Astrocyte (in vitro differentiated cells and primary cell): ENCODE data around the gene MRGPRX1. TPM values are rescaled to one million over a fixed set of nuclear protein-coding genes. Genes with fewer than 3 reads are reported as not detected.
"Not testable (repeated sequence)": the region's sequence is repeated elsewhere in the genome, so short reads cannot be mapped to it uniquely, and the experiment has no call there.

Experiments used
- DNase-seq: peaks from one replicate; pipeline ENCODE4 v3.0.0-alpha.2; 2010; ENCODE audit warnings: low read depth
- FAIRE-seq: peaks from 2 replicates; lab custom pipeline; 2011; peaks lifted over from hg19 to GRCh38; lab: Jason Lieb, UNC
- H2AFZ ChIP-seq: 2 replicates; pipeline ENCODE4 v1.6.0; 2012; ENCODE audit warnings: low read depth, low read length, inconsistent platforms
- H3K27ac ChIP-seq: 2 replicates; pipeline ENCODE4 v1.5.1; 2011; ENCODE audit warnings: low read depth, low read length, inconsistent platforms
- H3K27me3 ChIP-seq: 2 replicates; pipeline ENCODE4 v1.6.0; 2011; ENCODE audit warnings: low read length, inconsistent platforms; ENCODE audit not compliant: insufficient read depth
- H3K36me3 ChIP-seq: 2 replicates; pipeline ENCODE4 v1.5.1; 2011; ENCODE audit warnings: low read length, inconsistent platforms; ENCODE audit not compliant: insufficient read depth
- H3K4me1 ChIP-seq: 2 replicates; pipeline ENCODE4 v1.5.1; 2011; ENCODE audit warnings: low read length, inconsistent platforms; ENCODE audit not compliant: insufficient read depth
- H3K4me2 ChIP-seq: 2 replicates; pipeline ENCODE4 v1.6.0; 2012; ENCODE audit warnings: low read length, inconsistent platforms
- H3K4me3 ChIP-seq: 2 replicates; pipeline ENCODE4 v1.5.1; 2011; ENCODE audit warnings: low read depth, mild to moderate bottlenecking, low read length, inconsistent platforms; ENCODE audit not compliant: insufficient read depth
- H3K79me2 ChIP-seq: 2 replicates; pipeline ENCODE4 v1.6.0; 2012; ENCODE audit warnings: mild to moderate bottlenecking, low read length, inconsistent platforms; ENCODE audit not compliant: insufficient read depth
- H3K9ac ChIP-seq: 2 replicates; pipeline ENCODE4 v1.6.0; 2012; ENCODE audit warnings: mild to moderate bottlenecking, low read length, inconsistent platforms
- H3K9me3 ChIP-seq: 2 replicates; pipeline ENCODE4 v1.5.1; 2012; ENCODE audit warnings: low read depth, mild to moderate bottlenecking, low read length, inconsistent platforms; ENCODE audit not compliant: insufficient read depth
- H4K20me1 ChIP-seq: 2 replicates; pipeline ENCODE4 v1.6.0; 2012; ENCODE audit warnings: low read length, inconsistent platforms; ENCODE audit not compliant: insufficient read depth
- H3K27ac Mint-ChIP-seq: one replicate; pipeline ENCODE4 v1.8.0; 2021; ENCODE audit warnings: mild to moderate bottlenecking, mixed read lengths; ENCODE audit not compliant: unreplicated experiment
- H3K27me3 Mint-ChIP-seq: one replicate; pipeline ENCODE4 v1.8.0; 2021; ENCODE audit warnings: low read depth, mixed read lengths; ENCODE audit not compliant: unreplicated experiment
- H3K36me3 Mint-ChIP-seq: one replicate; pipeline ENCODE4 v1.8.0; 2021; ENCODE audit warnings: low read depth, mixed read lengths; ENCODE audit not compliant: unreplicated experiment
- H3K4me1 Mint-ChIP-seq: one replicate; pipeline ENCODE4 v1.8.0; 2021; ENCODE audit warnings: low read depth, mixed read lengths; ENCODE audit not compliant: unreplicated experiment
- H3K4me3 Mint-ChIP-seq: one replicate; pipeline ENCODE4 v1.8.0; 2021; ENCODE audit warnings: mild to moderate bottlenecking, moderate library complexity, mixed read lengths; ENCODE audit not compliant: unreplicated experiment
- H3K9me3 Mint-ChIP-seq: one replicate; pipeline ENCODE4 v1.8.0; 2021; ENCODE audit warnings: mild to moderate bottlenecking, mixed read lengths; ENCODE audit not compliant: unreplicated experiment
- CTCF ChIP-seq: IDR thresholded peaks from 2 replicates; pipeline ENCODE4 v1.5.1; 2011; ENCODE audit warnings: low read depth, mild to moderate bottlenecking, inconsistent platforms, low read length, moderate library complexity; ENCODE audit not compliant: insufficient read depth
- EZH2 ChIP-seq: IDR thresholded peaks from 2 replicates; pipeline ENCODE4 v1.6.1; 2012; ENCODE audit warnings: mild to moderate bottlenecking, low read length, inconsistent platforms; ENCODE audit not compliant: insufficient read depth
- total RNA-seq: library from RNA; stranded (reverse); gene quantifications from 2 replicates; pipeline ENCODE4 v1.2.1, GENCODE V29; 2021

Gene MRGPRX1
- total RNA-seq, 1 donor from 2014 or later: not detected

- no peaks in the 10 kb centered on the region for H3K27me3 Mint-ChIP-seq
- no peak overlapping the region for H3K4me3 Mint-ChIP-seq
- Histone ChIP-seq H2AFZ (no peak overlapping the region), H3K9me3 (no peaks in the 10 kb centered on the region), H3K27ac (no peak overlapping the region), H3K36me3 (no peaks in the 10 kb centered on the region), H3K79me2 (no peaks in the 10 kb centered on the region), H3K4me3 (no peak overlapping the region), H3K27me3 (no peaks in the 10 kb centered on the region), H3K4me2 (no peak overlapping the region), H4K20me1 (no peaks in the 10 kb centered on the region), H3K4me1 (no peaks in the 10 kb centered on the region), H3K9ac (no peak overlapping the region)
- FAIRE-seq (no peak), DNase-seq (no peak)
- no peaks in the 10 kb centered on the region for H3K36me3 Mint-ChIP-seq
- no peaks in the 10 kb centered on the region for H3K4me1 Mint-ChIP-seq
- H3K27ac Mint-ChIP-seq: no peak overlapping the region
- no peaks in the 10 kb centered on the region for H3K9me3 Mint-ChIP-seq
- no peak for TF ChIP-seq CTCF
- TF ChIP-seq EZH2: no peak
Observed at GRCh38 chr11:18927550-18928322, 11.5 kb downstream of the MRGPRX1 start.

GRCh38 chr11:18925426-18925825 lies 13.8 kb downstream of the MRGPRX1 start:
- H2AFZ ChIP-seq, H3K4me3 ChIP-seq, H3K4me2 ChIP-seq, H3K36me3 Mint-ChIP-seq, H3K79me2 ChIP-seq, H3K4me3 Mint-ChIP-seq, H3K27me3 Mint-ChIP-seq, H3K27ac ChIP-seq, H3K9me3 Mint-ChIP-seq, H3K4me1 ChIP-seq, H3K27me3 ChIP-seq, H3K9me3 ChIP-seq, H3K36me3 ChIP-seq, DNase-seq, H4K20me1 ChIP-seq, H3K27ac Mint-ChIP-seq, H3K4me1 Mint-ChIP-seq, FAIRE-seq, H3K9ac ChIP-seq: not testable (repeated sequence)

- Histone ChIP-seq H3K36me3 (no peaks in the 10 kb centered on the region), H4K20me1 (no peaks in the 10 kb centered on the region), H3K4me2 (no peak overlapping the region), H2AFZ (no peak overlapping the region), H3K4me3 (no peak overlapping the region), H3K79me2 (no peaks in the 10 kb centered on the region), H3K27me3 (no peaks in the 10 kb centered on the region), H3K9me3 (no peaks in the 10 kb centered on the region), H3K27ac (no peak overlapping the region), H3K4me1 (no peaks in the 10 kb centered on the region), H3K9ac (no peak overlapping the region)
- TF ChIP-seq CTCF (no peak), EZH2 (no peak)
- FAIRE-seq (no peak), DNase-seq (no peak)
- Mint-ChIP-seq H3K9me3 (no peaks in the 10 kb centered on the region), H3K27me3 (peaks cover 6% of the 10 kb centered on the region), H3K27ac (no peak overlapping the region), H3K4me3 (no peak overlapping the region), H3K36me3 (no peaks in the 10 kb centered on the region), H3K4me1 (no peaks in the 10 kb centered on the region)
Observed at GRCh38 chr11:18912883-18913282, 26.3 kb downstream of the MRGPRX1 start.
